ENCODE results near the gene GLT6D1. TPM values are rescaled to one million over a fixed set of nuclear protein-coding genes. Genes with fewer than 3 reads are reported as not detected.

GLT6D1 gene
- total RNA-seq, 4 donors from 2014 or later: not detected

DNA sequence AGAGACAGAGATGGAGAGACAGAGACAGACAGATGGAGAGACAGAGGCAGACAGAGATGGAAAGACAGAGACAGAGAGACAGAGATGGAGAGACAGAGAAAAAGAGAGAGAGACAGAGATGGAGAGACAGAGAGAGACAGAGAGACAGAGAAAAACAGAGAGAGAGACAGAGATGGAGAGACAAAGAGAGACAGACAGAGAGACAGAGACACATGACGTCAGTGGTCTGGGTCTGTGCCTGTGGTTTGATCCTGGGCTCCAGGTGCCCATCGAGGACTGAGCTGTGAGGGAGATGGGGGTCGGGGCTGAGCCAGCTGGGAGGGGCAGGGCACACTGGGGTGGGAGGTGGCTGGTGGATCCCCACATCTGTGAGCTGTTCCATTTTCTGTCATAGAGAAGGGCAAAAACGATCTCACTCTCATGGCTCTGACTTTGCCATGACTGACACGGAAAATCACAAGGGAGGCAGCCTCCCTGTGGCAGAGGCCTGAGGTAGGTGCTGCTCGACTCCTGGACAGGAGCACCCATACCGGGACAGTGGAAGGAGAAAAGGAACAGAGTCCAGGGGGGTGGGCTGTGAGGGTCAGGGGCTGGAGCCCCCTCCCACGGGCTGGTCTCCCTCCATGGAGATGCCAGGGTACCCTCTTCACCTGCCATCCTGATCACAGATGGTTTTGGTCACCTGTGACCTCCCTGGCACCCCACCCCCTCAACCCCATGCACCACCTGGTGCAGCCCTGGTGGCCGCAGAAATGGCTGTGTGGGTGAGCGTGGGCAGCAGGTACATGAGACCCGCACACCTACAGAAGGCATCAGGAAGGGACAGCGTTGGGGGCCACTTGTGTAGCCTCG is 28.8 kb downstream of the GLT6D1 start:
- WGBS, 2 donors: 64 to 71% methylated on average over 5 to 8 of the region's 13 CpGs
- intact Hi-C loops (cut with DNase I): no loop called here
- Histone ChIP-seq H3K27me3 (peaks cover 0 to 53% (median 0%) of the 10 kb centered on the region in 4 donors), H3K4me3 (no peak overlapping the region), H3K27ac (no peak overlapping the region), H3K4me1 (no peaks in the 10 kb centered on the region), H3K9me3 (no peaks in the 10 kb centered on the region), H3K36me3 (no peaks in the 10 kb centered on the region)
- no peak for DNase-seq
- no peak for TF ChIP-seq POLR2A (IDR thresholded peaks at IDR 0.05)
- TF ChIP-seq, protein P1, sequence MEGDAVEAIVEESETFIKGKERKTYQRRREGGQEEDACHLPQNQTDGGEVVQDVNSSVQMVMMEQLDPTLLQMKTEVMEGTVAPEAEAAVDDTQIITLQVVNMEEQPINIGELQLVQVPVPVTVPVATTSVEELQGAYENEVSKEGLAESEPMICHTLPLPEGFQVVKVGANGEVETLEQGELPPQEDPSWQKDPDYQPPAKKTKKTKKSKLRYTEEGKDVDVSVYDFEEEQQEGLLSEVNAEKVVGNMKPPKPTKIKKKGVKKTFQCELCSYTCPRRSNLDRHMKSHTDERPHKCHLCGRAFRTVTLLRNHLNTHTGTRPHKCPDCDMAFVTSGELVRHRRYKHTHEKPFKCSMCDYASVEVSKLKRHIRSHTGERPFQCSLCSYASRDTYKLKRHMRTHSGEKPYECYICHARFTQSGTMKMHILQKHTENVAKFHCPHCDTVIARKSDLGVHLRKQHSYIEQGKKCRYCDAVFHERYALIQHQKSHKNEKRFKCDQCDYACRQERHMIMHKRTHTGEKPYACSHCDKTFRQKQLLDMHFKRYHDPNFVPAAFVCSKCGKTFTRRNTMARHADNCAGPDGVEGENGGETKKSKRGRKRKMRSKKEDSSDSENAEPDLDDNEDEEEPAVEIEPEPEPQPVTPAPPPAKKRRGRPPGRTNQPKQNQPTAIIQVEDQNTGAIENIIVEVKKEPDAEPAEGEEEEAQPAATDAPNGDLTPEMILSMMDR (IDR thresholded peaks at IDR 0.05): no peak

DNA sequence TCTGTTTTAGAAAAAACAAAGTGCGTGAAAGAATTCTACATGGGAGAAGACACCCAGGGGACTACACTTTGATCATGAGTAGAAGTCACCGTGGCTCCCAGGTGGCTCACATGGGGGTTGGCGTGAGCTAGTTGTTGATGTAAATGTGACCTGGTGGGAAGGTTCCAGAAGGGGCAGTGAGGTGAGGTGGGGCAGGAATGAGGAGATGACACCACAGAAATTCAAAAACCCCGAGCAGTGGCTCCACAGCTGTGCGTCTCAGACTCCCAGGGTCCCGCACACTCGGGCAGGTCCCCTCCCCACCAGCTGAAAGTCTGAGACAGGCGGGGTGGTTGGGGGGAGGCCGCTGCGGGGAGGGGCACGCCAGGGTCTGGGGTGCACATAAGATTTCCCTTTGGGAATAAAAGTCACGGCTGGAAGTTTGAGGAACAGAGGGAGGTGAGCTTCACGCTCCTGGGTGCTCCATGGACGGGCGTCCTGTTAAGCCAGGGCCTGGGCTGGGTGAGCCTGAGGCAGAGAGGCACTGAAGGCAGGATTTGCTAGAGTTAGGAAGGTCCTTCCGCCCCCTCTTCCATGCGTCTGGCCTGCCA is 29.9 kb downstream of the GLT6D1 start:
- Histone ChIP-seq H3K27me3 (peaks cover 0 to 54% (median 0%) of the 10 kb centered on the region in 4 donors), H3K27ac (no peak overlapping the region), H3K4me1 (no peaks in the 10 kb centered on the region), H3K9me3 (no peaks in the 10 kb centered on the region), H3K36me3 (no peaks in the 10 kb centered on the region), H3K4me3 (no peak overlapping the region)
- intact Hi-C loops (cut with DNase I): no loop called here
- 60 to 67% methylated on average over 6 to 11 of the region's 17 CpGs for WGBS, 2 donors
- TF ChIP-seq, protein P1 (IDR thresholded peaks at IDR 0.05): no peak
- no peak for TF ChIP-seq POLR2A (IDR thresholded peaks at IDR 0.05)
- no peak for DNase-seq

DNA sequence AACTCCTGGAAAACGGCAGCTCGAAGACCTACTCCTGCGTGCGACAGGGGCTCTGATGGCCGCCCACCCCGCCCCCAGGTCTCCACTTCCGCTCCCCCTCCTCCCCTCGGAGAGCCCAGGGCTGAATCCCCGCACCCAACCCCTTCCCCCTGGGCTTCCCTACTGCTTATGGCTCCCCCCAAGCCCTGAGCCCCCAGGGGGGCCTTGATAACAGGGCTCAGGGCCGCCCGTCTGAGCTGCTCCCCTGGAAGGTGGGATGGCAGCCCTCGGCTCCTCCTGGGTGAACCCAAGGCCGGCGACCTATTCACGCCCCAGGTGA is 30.4 kb downstream of the GLT6D1 start:
- peaks cover 0 to under 1% (median 0%) of the 10 kb centered on the region in 3 donors for H3K4me1 ChIP-seq
- H3K27ac ChIP-seq: no peak overlapping the region
- no peaks in the 10 kb centered on the region for H3K36me3 ChIP-seq
- no peaks in the 10 kb centered on the region for H3K9me3 ChIP-seq
- 84% methylated on average over 4 of the region's 15 CpGs; no CpG with 5 or more reads in 1 of the 2 donors for WGBS, 2 donors
- peaks cover 0 to 54% (median 0%) of the 10 kb centered on the region in 4 donors for H3K27me3 ChIP-seq
- no peak overlapping the region for H3K4me3 ChIP-seq
- intact Hi-C loops (cut with DNase I): no loop called here
- DNase-seq: no peak
- TF ChIP-seq POLR2A (IDR thresholded peaks at IDR 0.05): no peak
- TF ChIP-seq, protein P1 (IDR thresholded peaks at IDR 0.05): no peak

DNA sequence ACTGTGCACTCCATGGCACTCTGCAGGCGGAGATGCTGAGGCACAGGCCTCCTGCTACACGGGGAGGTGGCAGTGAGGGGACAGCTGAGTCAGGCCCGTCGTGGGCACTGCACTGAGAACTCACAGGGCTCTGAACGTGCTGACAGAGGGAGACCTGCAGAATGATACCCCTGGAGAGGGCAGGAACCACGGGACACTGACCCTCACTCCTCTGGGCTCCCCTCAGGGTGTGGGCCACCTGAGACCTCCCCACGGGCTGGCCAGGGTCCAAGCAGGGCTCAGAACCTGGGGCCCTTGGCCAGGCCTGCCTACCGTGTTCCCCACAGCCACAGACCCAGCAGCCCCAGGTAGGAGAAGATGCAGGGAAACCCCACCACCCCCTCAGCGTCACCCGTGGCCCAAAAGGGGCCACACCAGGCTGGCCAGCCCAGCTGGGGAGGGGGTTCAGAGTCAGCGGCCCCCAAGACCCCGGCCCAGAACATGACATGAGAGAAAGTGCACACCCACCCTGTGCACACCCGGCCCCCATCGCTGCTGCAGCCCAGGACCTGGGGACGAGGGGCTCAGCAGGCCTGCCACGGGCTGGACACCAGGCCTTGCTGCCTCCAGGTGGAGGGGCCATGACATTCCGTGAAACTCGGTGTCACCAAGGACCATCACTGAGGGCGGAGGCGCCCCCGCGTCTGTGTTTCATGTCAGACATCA is 30.9 kb downstream of the GLT6D1 start:
- DNase-seq: no peak

More for the DNA sequence above, 30.9 kb downstream of the GLT6D1 start:
- Histone ChIP-seq H3K9me3 (no peaks in the 10 kb centered on the region), H3K27ac (no peak overlapping the region), H3K4me3 (no peak overlapping the region), H3K27me3 (peaks cover 0 to 54% (median 0%) of the 10 kb centered on the region in 4 donors), H3K36me3 (no peaks in the 10 kb centered on the region), H3K4me1 (peaks cover 0 to 4% (median 0%) of the 10 kb centered on the region in 3 donors)
- TF ChIP-seq POLR2A (IDR thresholded peaks at IDR 0.05): no peak
- TF ChIP-seq, protein P1 (IDR thresholded peaks at IDR 0.05): no peak
- intact Hi-C loops (cut with DNase I): no loop called here
- WGBS, 2 donors: 43 to 79% methylated on average over 4 to 5 of the region's 22 CpGs
